GM18951 (cell line): ENCODE results near the gene ZMIZ2.
"Not testable (repeated sequence)": the region's sequence is repeated elsewhere in the genome, so short reads cannot be mapped to it uniquely, and the experiment has no call there.

ENCODE experiments used
- POLR2A ChIP-seq: IDR thresholded peaks from 4 replicates; pipeline ENCODE4 v1.6.1; 2011; ENCODE audit warnings: mild to moderate bottlenecking; ENCODE audit not compliant: insufficient read length, insufficient read depth; ENCODE audit errors: extremely low read depth
- in situ Hi-C: fragments of 300-500 bp; cut with MboI; formaldehyde crosslinking; loops from one replicate; pipeline ENCODE4 v1.12.0; 2022; ENCODE audit warnings: low sequenced_read_pairs, mixed read lengths, inconsistent platforms; ENCODE audit not compliant: unreplicated experiment

The ZMIZ2 gene

GRCh38 chr7:44784364-44784763 is 35.7 kb downstream of the ZMIZ2 start:
- in situ Hi-C loops = no loop called here
- no peak for TF ChIP-seq POLR2A

GRCh38 chr7:44785218-44785617 is 36.6 kb downstream of the ZMIZ2 start:
- in situ Hi-C loops = not testable (repeated sequence)

GRCh38 chr7:44787041-44787440 is 38.4 kb downstream of the ZMIZ2 start:
- in situ Hi-C loops = no loop called here
- TF ChIP-seq POLR2A = no peak

- no peak for TF ChIP-seq POLR2A
- in situ Hi-C loops = no loop called here
These were observed 39.1 kb downstream of the ZMIZ2 start for GRCh38 chr7:44787762-44788161.

- in situ Hi-C loops = no loop called here
- TF ChIP-seq POLR2A = no peak
These were observed 41.3 kb downstream of the ZMIZ2 start for GRCh38 chr7:44789990-44790389.

- in situ Hi-C loops = no loop called here
- TF ChIP-seq POLR2A = no peak
These were observed 42.9 kb downstream of the ZMIZ2 start for GRCh38 chr7:44791278-44792219.

GRCh38 chr7:44793919-44794318 is 45.3 kb downstream of the ZMIZ2 start:
- in situ Hi-C loops = no loop called here
- no peak for TF ChIP-seq POLR2A

GRCh38 chr7:44794331-44794730 is 45.7 kb downstream of the ZMIZ2 start:
- in situ Hi-C loops = no loop called here

GRCh38 chr7:44796034-44796503 is 47.4 kb downstream of the ZMIZ2 start:
- TF ChIP-seq POLR2A = no peak
- in situ Hi-C loops = no loop called here

More at GRCh38 chr7:44794331-44794730, 45.7 kb downstream of the ZMIZ2 start:
- TF ChIP-seq POLR2A = no peak

GRCh38 chr7:44796504-44797328 is 48.1 kb downstream of the ZMIZ2 start, which contains the start of gene PPIA:
PPIA (plus strand) TSS chr7:44796681; CDS start chr7:44796725, 44 bp downstream.
- TF ChIP-seq POLR2A = peak; percentile 99
- in situ Hi-C loops = no loop called here

- TF ChIP-seq POLR2A = no peak
- in situ Hi-C loops = no loop called here
These were observed 48.9 kb downstream of the ZMIZ2 start for GRCh38 chr7:44797329-44798258.

- in situ Hi-C loops = no loop called here
- TF ChIP-seq POLR2A = no peak
These were observed 50.1 kb downstream of the ZMIZ2 start for GRCh38 chr7:44798649-44799305.
